Measurements from ENCODE around the gene TMPRSS7.

TMPRSS7 gene

GRCh38 chr3:112129925-112130637, 95.5 kb downstream of the TMPRSS7 start:
- no peak for DNase-seq (ENCODE audit: low read depth)

- no peak for DNase-seq (ENCODE audit: low read depth)
Measured at GRCh38 chr3:112130638-112130993, 96.1 kb downstream of the TMPRSS7 start.
